Upper lobe of right lung (tissue), 1 donor: ENCODE data around the gene TUBGCP2. TPM values are rescaled to one million over a fixed set of nuclear protein-coding genes. Genes with fewer than 3 reads are reported as not detected.
A peak's percentile ranks its signal among the peaks of the same experiment; 100 is the strongest.

Experiments used
- ATAC-seq: fragments of 200-7000 bp; cut with Tn5 transposase; one replicate; pipeline ENCODE4 v1.9.1; 2020; ENCODE audit warnings: mild to moderate bottlenecking, moderate library complexity
- DNase-seq: peaks from one replicate; pipeline ENCODE4 v3.0.0-alpha.2; 2020
- H3K27ac ChIP-seq: fragments of 200-600 bp; one replicate; pipeline ENCODE4 v1.8.0; 2022
- H3K27me3 ChIP-seq: fragments of 200-600 bp; one replicate; pipeline ENCODE4 v1.8.0; 2022; ENCODE audit warnings: mild to moderate bottlenecking
- H3K36me3 ChIP-seq: fragments of 200-600 bp; one replicate; pipeline ENCODE4 v1.8.0; 2022
- H3K4me1 ChIP-seq: fragments of 200-600 bp; one replicate; pipeline ENCODE4 v1.8.0; 2022
- H3K4me3 ChIP-seq: fragments of 200-600 bp; one replicate; pipeline ENCODE4 v1.8.0; 2022; ENCODE audit warnings: mild to moderate bottlenecking
- H3K9me3 ChIP-seq: fragments of 200-600 bp; one replicate; pipeline ENCODE4 v1.8.0; 2022
- CTCF ChIP-seq: fragments of 200-600 bp; IDR thresholded peaks from one replicate; pipeline ENCODE4 v1.8.0; 2022; ENCODE audit warnings: antibody characterized with exemption
- intact Hi-C: fragments of 100-400 bp; cut with DNase I; formaldehyde crosslinking; loops from one replicate; pipeline ENCODE4 v1.11.0; 2022
- total RNA-seq: library from RNA; stranded (reverse); fragmentation: NEBNext Ultra II Directional; extraction: Animal tissue kit (Norgen Biotek cat#: 25700); gene quantifications from one replicate; pipeline ENCODE4 v1.2.1, GENCODE V29; 2021
- donor health status: DM: no; HTN: yes; CAD: no; lungs with severe emphysema.

The TUBGCP2 gene
- total RNA-seq, 1 donor from 2014 or later = 44.6 TPM

- Histone ChIP-seq H3K4me1 (peaks cover 7% of the 10 kb centered on the region), H3K4me3 (no peak overlapping the region), H3K9me3 (no peaks in the 10 kb centered on the region), H3K36me3 (no peaks in the 10 kb centered on the region), H3K27me3 (peaks cover 43% of the 10 kb centered on the region), H3K27ac (no peak overlapping the region)
- no peak for DNase-seq
- ATAC-seq = no peak
- intact Hi-C loops = no loop called here
- TF ChIP-seq CTCF = no peak
Observed at GRCh38 chr10:133245439-133246235, 63.0 kb downstream of the TUBGCP2 start.

GRCh38 chr10:133243593-133243992 is 65.1 kb downstream of the TUBGCP2 start:
- ATAC-seq (no peak), DNase-seq (no peak)
- TF ChIP-seq CTCF = no peak
- H3K36me3 ChIP-seq = no peaks in the 10 kb centered on the region
- no peak overlapping the region for H3K4me3 ChIP-seq
- H3K27me3 ChIP-seq = peaks cover 50% of the 10 kb centered on the region
- intact Hi-C loops = no loop called here
- no peaks in the 10 kb centered on the region for H3K9me3 ChIP-seq
- peaks cover 7% of the 10 kb centered on the region for H3K4me1 ChIP-seq
- H3K27ac ChIP-seq = no peak overlapping the region

GRCh38 chr10:133242611-133243356 is 65.9 kb downstream of the TUBGCP2 start:
- ATAC-seq (no peak), DNase-seq (no peak)
- TF ChIP-seq CTCF = no peak
- Histone ChIP-seq H3K9me3 (no peaks in the 10 kb centered on the region), H3K4me1 (peaks cover 7% of the 10 kb centered on the region), H3K27me3 (peaks cover 58% of the 10 kb centered on the region), H3K4me3 (no peak overlapping the region), H3K27ac (no peak overlapping the region), H3K36me3 (no peaks in the 10 kb centered on the region)
- intact Hi-C loops = no loop called here

GRCh38 chr10:133241501-133242205 is 67.0 kb downstream of the TUBGCP2 start:
- ATAC-seq (no peak), DNase-seq (no peak)
- Histone ChIP-seq H3K4me1 (peaks cover 12% of the 10 kb centered on the region), H3K4me3 (peak overlapping the region; percentile 40), H3K9me3 (no peaks in the 10 kb centered on the region), H3K27me3 (peaks cover 70% of the 10 kb centered on the region), H3K27ac (no peak overlapping the region), H3K36me3 (no peaks in the 10 kb centered on the region)
- no peak for TF ChIP-seq CTCF
- intact Hi-C loops = no loop called here

- H3K4me1 ChIP-seq = peaks cover 20% of the 10 kb centered on the region
- H3K9me3 ChIP-seq = no peaks in the 10 kb centered on the region
- ATAC-seq (no peak), DNase-seq (no peak)
- peaks cover 71% of the 10 kb centered on the region for H3K27me3 ChIP-seq
- intact Hi-C loops = no loop called here
- no peaks in the 10 kb centered on the region for H3K36me3 ChIP-seq
- no peak overlapping the region for H3K27ac ChIP-seq
- no peak for TF ChIP-seq CTCF
- H3K4me3 ChIP-seq = no peak overlapping the region
Observed at GRCh38 chr10:133239990-133240389, 68.7 kb downstream of the TUBGCP2 start.
